Measurements from ENCODE around the gene KCNF1. TPM values are rescaled to one million over a fixed set of nuclear protein-coding genes. Genes with fewer than 3 reads are reported as not detected.

KCNF1 gene
- total RNA-seq, 1 experiment from 2014 or later: 3.2 TPM

DNA sequence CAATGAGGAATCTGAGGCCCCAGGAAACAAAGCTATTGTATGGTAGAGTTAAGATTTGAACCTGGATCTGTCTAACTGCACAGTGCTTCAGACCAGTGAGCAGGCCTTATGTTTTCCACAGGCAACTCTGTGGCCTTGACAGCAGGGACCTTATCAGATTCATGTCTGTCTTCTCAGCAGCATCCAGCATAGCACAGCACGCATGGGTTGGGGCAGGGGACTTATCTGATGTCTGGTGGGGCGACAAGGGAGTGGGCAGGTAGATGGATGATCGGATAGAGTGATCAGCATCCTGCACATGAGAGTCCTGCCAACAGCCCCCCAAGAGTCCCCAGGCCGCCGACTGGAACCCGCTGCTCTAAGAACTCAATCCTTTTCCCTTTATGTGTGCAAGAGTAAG, 28.7 kb upstream of the KCNF1 start:
- no peak overlapping the region for H3K9ac ChIP-seq (ENCODE audit: extremely low read depth, insufficient read length, low read length)
- H4K91ac ChIP-seq (ENCODE audit: insufficient read length, low read depth, low read length): no peak overlapping the region
- TF ChIP-seq, protein P1, sequence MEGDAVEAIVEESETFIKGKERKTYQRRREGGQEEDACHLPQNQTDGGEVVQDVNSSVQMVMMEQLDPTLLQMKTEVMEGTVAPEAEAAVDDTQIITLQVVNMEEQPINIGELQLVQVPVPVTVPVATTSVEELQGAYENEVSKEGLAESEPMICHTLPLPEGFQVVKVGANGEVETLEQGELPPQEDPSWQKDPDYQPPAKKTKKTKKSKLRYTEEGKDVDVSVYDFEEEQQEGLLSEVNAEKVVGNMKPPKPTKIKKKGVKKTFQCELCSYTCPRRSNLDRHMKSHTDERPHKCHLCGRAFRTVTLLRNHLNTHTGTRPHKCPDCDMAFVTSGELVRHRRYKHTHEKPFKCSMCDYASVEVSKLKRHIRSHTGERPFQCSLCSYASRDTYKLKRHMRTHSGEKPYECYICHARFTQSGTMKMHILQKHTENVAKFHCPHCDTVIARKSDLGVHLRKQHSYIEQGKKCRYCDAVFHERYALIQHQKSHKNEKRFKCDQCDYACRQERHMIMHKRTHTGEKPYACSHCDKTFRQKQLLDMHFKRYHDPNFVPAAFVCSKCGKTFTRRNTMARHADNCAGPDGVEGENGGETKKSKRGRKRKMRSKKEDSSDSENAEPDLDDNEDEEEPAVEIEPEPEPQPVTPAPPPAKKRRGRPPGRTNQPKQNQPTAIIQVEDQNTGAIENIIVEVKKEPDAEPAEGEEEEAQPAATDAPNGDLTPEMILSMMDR (conservative IDR thresholded peaks at IDR 0.05): no peak
- no peak overlapping the region for H2BK5ac ChIP-seq (ENCODE audit: insufficient read length, low read length)
- H3K27me3 ChIP-seq (ENCODE audit: insufficient read depth, low read length): no peaks in the 10 kb centered on the region; the same call in 1 of the 2 replicates
- no peak overlapping the region for H3K14ac ChIP-seq (ENCODE audit: insufficient read depth, low read length)
- peaks cover 3% of the 10 kb centered on the region for H4K20me1 ChIP-seq (ENCODE audit: control insufficient read depth, insufficient read depth, insufficient read length)
- H2BK120ac ChIP-seq (ENCODE audit: low read depth, low read length, poor library complexity, severe bottlenecking): no peak overlapping the region
- H3K56ac ChIP-seq (ENCODE audit: insufficient read length, low read depth, low read length): no peak overlapping the region
- no peak overlapping the region for H4K5ac ChIP-seq (ENCODE audit: insufficient read length, low read depth, low read length)
- H2BK20ac ChIP-seq (ENCODE audit: low read depth, low read length, poor library complexity, severe bottlenecking): no peak overlapping the region
- WGBS (ENCODE audit: extremely low coverage, insufficient read length, low lambda C conversion rate): no CpG with 5 or more reads among the region's 6 CpGs
- peaks cover 13% of the 10 kb centered on the region; the same call in 1 of the 2 replicates for H3K4me1 ChIP-seq (ENCODE audit: insufficient read depth, low read length)
- no peaks in the 10 kb centered on the region for H3K79me2 ChIP-seq (ENCODE audit: insufficient read depth, low read length)
- H2AFZ ChIP-seq (ENCODE audit: low read length): no peak overlapping the region
- no peak overlapping the region for H2BK12ac ChIP-seq (ENCODE audit: insufficient read length, low read depth, low read length)
- H4K8ac ChIP-seq (replicated peaks; ENCODE audit: insufficient read length, low read depth, low read length): no peak overlapping the region
- no peaks in the 10 kb centered on the region for H3K79me1 ChIP-seq (ENCODE audit: insufficient read depth, low read depth, low read length, poor library complexity, severe bottlenecking)
- peaks cover 0 to 3% of the 10 kb centered on the region in 2 experiments; a peak in 1 of 5 replicates for H3K9me3 Mint-ChIP-seq
- no peak overlapping the region for H3K23ac ChIP-seq (ENCODE audit: insufficient read length, low read depth, low read length)
- H2BK15ac ChIP-seq (ENCODE audit: low read depth, low read length): no peak overlapping the region
- no peak overlapping the region for H3K4me2 ChIP-seq (ENCODE audit: insufficient read depth, insufficient read length, low read length)
- H3K18ac ChIP-seq (ENCODE audit: insufficient read length, low read depth, low read length): no peak overlapping the region
- peaks cover 36 to 46% of the 10 kb centered on the region in 2 experiments for H3K4me1 Mint-ChIP-seq
- H3K4me3 Mint-ChIP-seq: no peak overlapping the region
- H3K27me3 Mint-ChIP-seq (ENCODE audit: low read depth): no peaks in the 10 kb centered on the region; the same call in 1 of the 2 replicates
- H3K4ac ChIP-seq (ENCODE audit: low read depth, low read length): no peak overlapping the region
- no peaks in the 10 kb centered on the region for H3K23me2 ChIP-seq (ENCODE audit: insufficient read length, low read depth, low read length, poor library complexity, severe bottlenecking)
- no peak overlapping the region for H3K27ac Mint-ChIP-seq
- H3K27ac ChIP-seq (ENCODE audit: insufficient read length, low read depth, low read length): no peak overlapping the region
- no peak overlapping the region for H2AK5ac ChIP-seq (ENCODE audit: insufficient read length, low read length)
- H3K36me3 Mint-ChIP-seq (ENCODE audit: insufficient read depth in 1 of 3, low read depth in 3 of 3): no peaks in the 10 kb centered on the region; a peak in 1 of 7 replicates
- no peaks in the 10 kb centered on the region for H3K9me3 ChIP-seq (ENCODE audit: control insufficient read depth, low read depth, low read length)
- DNase-seq: no peak
- no peak overlapping the region for H3T11ph ChIP-seq (ENCODE audit: low read length)

All from H9 (cell line).